ENCODE results near the gene KLF8. TPM values are rescaled to one million over a fixed set of nuclear protein-coding genes. Genes with fewer than 3 reads are reported as not detected.

Gene KLF8
- total and polyA plus RNA-seq, 9 donors, result 9.5 to 25.1 (median 13.6) TPM

DNA sequence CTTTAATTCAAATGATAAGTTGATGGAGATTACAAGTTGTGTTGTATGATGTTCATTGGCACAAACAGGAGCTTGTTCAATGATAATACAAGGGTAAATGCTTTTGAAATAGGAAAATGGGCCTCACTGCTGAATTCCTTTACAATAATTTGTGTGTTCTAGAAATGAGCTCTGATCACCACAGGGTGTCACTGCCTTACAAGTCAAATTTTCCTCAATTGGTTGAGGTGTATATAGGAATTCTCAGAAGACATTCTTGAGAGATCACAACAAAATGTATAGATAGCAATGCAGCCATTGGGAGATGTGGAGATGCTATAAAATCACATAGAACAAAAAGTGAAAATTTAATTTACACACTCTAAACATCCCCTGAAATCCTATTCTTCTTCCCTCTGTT lies 49.6 kb downstream of the KLF8 start:
- intact Hi-C loops (cut with DNase I), result no loop called here
- no peaks in the 10 kb centered on the region for H3K36me3 ChIP-seq
- H3K4me1 ChIP-seq (ENCODE audit: insufficient read depth), result no peaks in the 10 kb centered on the region
- H3K27me3 ChIP-seq, result no peaks in the 10 kb centered on the region
- TF ChIP-seq, protein P1, sequence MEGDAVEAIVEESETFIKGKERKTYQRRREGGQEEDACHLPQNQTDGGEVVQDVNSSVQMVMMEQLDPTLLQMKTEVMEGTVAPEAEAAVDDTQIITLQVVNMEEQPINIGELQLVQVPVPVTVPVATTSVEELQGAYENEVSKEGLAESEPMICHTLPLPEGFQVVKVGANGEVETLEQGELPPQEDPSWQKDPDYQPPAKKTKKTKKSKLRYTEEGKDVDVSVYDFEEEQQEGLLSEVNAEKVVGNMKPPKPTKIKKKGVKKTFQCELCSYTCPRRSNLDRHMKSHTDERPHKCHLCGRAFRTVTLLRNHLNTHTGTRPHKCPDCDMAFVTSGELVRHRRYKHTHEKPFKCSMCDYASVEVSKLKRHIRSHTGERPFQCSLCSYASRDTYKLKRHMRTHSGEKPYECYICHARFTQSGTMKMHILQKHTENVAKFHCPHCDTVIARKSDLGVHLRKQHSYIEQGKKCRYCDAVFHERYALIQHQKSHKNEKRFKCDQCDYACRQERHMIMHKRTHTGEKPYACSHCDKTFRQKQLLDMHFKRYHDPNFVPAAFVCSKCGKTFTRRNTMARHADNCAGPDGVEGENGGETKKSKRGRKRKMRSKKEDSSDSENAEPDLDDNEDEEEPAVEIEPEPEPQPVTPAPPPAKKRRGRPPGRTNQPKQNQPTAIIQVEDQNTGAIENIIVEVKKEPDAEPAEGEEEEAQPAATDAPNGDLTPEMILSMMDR (IDR thresholded peaks at IDR 0.05), result no peak
- TF ChIP-seq EP300 (IDR thresholded peaks at IDR 0.05) (no peak), POLR2A (IDR thresholded peaks at IDR 0.05) (no peak)
- no peak overlapping the region for H3K4me3 ChIP-seq
- no peak overlapping the region for H3K27ac ChIP-seq
- DNase-seq, result no peak
- no peaks in the 10 kb centered on the region for H3K9me3 ChIP-seq

DNA sequence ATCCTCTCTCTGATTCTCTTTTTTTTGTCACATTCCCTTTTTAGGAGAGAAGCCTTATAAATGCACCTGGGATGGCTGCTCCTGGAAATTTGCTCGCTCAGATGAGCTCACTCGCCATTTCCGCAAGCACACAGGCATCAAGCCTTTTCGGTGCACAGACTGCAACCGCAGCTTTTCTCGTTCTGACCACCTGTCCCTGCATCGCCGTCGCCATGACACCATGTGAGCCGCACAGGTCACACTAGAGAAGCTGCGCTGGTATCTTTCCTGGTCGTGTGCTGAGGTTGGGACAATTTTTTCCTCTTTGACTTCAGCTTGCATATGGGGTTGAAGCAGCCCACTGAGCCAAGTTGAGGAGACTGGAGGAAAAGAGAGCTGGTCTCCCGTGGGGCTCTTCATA lies 52.1 kb downstream of the KLF8 start:
- Histone ChIP-seq H3K4me1 (ENCODE audit: insufficient read depth) (no peaks in the 10 kb centered on the region), H3K9me3 (no peaks in the 10 kb centered on the region), H3K27ac (no peak overlapping the region), H3K27me3 (no peaks in the 10 kb centered on the region), H3K4me3 (no peak overlapping the region), H3K36me3 (no peaks in the 10 kb centered on the region)
- WGBS, 3 donors, result 79 to 83% (median 82%) methylated on average over 13 of the region's 13 CpGs
- no peak for TF ChIP-seq POLR2A (IDR thresholded peaks at IDR 0.05)
- TF ChIP-seq, protein P1 (IDR thresholded peaks at IDR 0.05), result no peak
- no peak for TF ChIP-seq EP300 (IDR thresholded peaks at IDR 0.05)
- intact Hi-C loops (cut with DNase I), result no loop called here
- DNase-seq, result no peak

DNA sequence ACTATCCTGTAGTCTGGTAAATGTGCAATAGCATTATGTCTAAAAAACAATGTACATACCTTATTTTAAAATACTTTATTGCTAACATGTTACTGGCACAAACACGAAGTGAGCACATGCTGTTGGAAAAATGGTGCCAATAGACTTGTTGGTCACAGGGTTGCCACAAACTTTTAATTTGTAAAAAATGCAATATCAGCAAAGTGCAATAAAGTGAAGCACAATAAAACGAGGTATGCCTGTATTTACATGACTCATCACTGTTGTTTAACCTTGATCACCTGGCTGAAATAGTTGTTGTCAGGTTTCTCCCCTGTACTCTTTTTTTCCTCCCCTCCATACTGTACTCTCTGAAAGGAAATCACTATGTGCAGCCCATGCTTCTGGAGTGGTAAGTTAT lies 56.5 kb downstream of the KLF8 start:
- H3K27ac ChIP-seq, result no peak overlapping the region
- 47 to 56% (median 49%) methylated on average over 2 of the region's 2 CpGs for WGBS, 3 donors
- no peaks in the 10 kb centered on the region for H3K27me3 ChIP-seq
- intact Hi-C loops (cut with DNase I), result no loop called here
- no peak overlapping the region for H3K4me3 ChIP-seq
- no peak for DNase-seq
- TF ChIP-seq, protein P1 (IDR thresholded peaks at IDR 0.05), result no peak
- TF ChIP-seq EP300 (IDR thresholded peaks at IDR 0.05) (no peak), POLR2A (IDR thresholded peaks at IDR 0.05) (no peak)
- H3K9me3 ChIP-seq, result no peaks in the 10 kb centered on the region
- no peaks in the 10 kb centered on the region for H3K4me1 ChIP-seq (ENCODE audit: insufficient read depth)
- H3K36me3 ChIP-seq, result no peaks in the 10 kb centered on the region

DNA sequence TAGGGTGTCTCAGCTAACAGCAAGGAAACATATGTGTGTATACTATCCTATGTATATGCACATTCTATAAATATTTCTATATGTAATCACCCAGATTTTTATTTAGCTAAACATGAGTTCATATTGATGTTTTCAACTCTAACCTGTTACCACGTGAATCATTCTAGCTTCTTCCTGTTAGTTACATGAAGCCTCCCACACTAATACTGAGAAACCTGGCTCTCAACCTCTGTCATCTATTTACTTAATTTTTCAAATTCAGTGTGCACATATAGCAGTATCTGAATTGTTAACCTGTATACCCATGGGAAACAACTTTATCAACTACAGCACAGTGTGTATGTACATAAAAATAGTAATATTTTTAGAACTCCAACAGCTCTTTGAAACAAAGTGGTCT lies 57.3 kb downstream of the KLF8 start:
- TF ChIP-seq EP300 (IDR thresholded peaks at IDR 0.05), result no peak
- TF ChIP-seq, protein P1 (IDR thresholded peaks at IDR 0.05), result no peak
- no peak for TF ChIP-seq POLR2A (IDR thresholded peaks at IDR 0.05)
- H3K27me3 ChIP-seq, result no peaks in the 10 kb centered on the region
- H3K9me3 ChIP-seq, result no peaks in the 10 kb centered on the region
- H3K4me3 ChIP-seq, result no peak overlapping the region
- 51 to 71% (median 70%) methylated on average over 1 of the region's 1 CpG for WGBS, 3 donors
- H3K36me3 ChIP-seq, result no peaks in the 10 kb centered on the region
- H3K4me1 ChIP-seq (ENCODE audit: insufficient read depth), result no peaks in the 10 kb centered on the region
- intact Hi-C loops (cut with DNase I), result no loop called here
- no peak overlapping the region for H3K27ac ChIP-seq
- DNase-seq, result no peak

DNA sequence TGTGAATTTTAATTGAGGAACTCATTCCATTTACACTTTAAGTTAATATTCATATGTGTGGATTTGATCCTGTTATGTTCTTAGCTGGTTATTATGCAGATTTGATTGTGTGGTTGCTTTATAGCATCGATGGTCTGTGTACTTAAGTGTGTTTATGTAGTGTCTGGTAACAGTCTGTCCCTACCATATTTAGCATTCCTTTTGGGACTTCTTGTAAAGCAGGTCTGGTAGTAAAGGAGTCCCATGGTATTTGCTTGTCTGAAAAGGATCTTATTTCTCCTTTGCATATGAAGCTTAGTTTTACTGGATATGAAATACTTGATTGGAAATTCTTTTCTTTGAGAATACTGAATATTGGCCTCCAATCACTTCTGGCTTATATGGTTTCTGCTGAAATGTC lies 76.6 kb downstream of the KLF8 start:
- Histone ChIP-seq H3K27me3 (no peaks in the 10 kb centered on the region), H3K36me3 (no peaks in the 10 kb centered on the region), H3K4me3 (no peak overlapping the region), H3K9me3 (no peaks in the 10 kb centered on the region), H3K4me1 (ENCODE audit: insufficient read depth) (no peaks in the 10 kb centered on the region), H3K27ac (no peak overlapping the region)
- intact Hi-C loops (cut with DNase I), result no loop called here
- DNase-seq, result no peak
- TF ChIP-seq POLR2A (IDR thresholded peaks at IDR 0.05) (no peak), EP300 (IDR thresholded peaks at IDR 0.05) (no peak)
- TF ChIP-seq, protein P1 (IDR thresholded peaks at IDR 0.05), result no peak
- WGBS, 3 donors, result 56 to 73% (median 67%) methylated on average over 1 of the region's 1 CpG

Measured in ovary (tissue), 9 donors.